Subcutaneous adipose tissue (tissue), 4 donors: Measurements from ENCODE around the gene JAGN1. TPM values are rescaled to one million over a fixed set of nuclear protein-coding genes. Genes with fewer than 3 reads are reported as not detected.

ENCODE experiments used
- total RNA-seq, 4 donors: library from RNA; depleted of rRNA; stranded (reverse); fragments of >200 nt; gene quantifications; one replicate each; pipeline ENCODE4 v1.1.0, GENCODE V29; 2016
- TF ChIP-seq, protein P1 (sequence below): fragments of 450-650 bp; IDR thresholded peaks from one replicate; pipeline ENCODE4 v1.5.1; 2016; ENCODE audit warnings: low read depth, mild to moderate bottlenecking, control low read depth, antibody characterized with exemption, moderate library complexity

Gene JAGN1
- total RNA-seq, 4 donors from 2014 or later, result 53.7 to 83.8 (median 60.2) TPM

DNA sequence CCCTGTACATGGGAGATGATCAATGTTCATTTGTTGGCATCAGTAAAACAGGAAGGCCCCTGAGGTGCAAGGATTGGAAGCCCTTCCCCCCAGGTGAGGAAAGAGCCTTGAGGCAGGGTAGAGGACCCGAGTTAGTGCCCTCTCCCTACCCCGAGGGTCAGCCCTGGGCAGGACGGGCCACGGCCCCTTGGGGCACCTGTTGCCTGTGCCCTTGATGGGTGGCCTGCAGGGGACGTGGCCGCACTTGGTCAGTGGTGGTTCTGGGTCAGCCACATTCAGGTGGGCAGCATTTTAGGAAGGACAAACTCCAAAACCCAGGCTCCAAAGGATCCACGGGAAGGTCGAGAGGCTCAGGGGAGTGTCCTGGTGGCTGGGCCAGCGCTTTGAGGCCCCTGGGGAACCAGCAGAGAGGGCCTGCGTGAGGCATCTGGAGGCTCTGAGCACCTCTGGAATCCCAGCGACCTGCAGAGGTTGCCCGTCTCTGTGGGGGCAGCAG, 30.8 kb upstream of the JAGN1 start:
- TF ChIP-seq, protein P1, sequence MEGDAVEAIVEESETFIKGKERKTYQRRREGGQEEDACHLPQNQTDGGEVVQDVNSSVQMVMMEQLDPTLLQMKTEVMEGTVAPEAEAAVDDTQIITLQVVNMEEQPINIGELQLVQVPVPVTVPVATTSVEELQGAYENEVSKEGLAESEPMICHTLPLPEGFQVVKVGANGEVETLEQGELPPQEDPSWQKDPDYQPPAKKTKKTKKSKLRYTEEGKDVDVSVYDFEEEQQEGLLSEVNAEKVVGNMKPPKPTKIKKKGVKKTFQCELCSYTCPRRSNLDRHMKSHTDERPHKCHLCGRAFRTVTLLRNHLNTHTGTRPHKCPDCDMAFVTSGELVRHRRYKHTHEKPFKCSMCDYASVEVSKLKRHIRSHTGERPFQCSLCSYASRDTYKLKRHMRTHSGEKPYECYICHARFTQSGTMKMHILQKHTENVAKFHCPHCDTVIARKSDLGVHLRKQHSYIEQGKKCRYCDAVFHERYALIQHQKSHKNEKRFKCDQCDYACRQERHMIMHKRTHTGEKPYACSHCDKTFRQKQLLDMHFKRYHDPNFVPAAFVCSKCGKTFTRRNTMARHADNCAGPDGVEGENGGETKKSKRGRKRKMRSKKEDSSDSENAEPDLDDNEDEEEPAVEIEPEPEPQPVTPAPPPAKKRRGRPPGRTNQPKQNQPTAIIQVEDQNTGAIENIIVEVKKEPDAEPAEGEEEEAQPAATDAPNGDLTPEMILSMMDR, result no peak

DNA sequence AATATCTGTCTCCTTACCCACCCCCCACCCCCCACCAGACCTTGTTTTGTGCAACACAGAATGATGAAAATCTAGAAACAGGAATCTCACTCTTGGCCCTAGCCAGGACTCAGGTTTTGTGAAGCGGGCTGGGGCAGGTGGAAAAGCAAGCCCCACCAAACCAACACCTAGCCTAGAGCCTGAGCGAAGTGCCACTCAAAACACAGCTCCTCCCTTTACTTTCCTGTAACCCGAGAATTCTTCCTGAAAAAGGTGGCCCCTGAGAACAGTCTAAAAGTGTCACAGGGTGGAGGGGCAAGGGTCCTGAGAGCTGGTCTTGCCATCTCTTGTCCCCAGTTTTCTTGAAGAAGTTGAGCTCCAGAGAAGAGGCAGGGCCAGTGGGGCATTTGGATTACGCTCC, 29.2 kb upstream of the JAGN1 start:
- TF ChIP-seq, protein P1, result no peak

DNA sequence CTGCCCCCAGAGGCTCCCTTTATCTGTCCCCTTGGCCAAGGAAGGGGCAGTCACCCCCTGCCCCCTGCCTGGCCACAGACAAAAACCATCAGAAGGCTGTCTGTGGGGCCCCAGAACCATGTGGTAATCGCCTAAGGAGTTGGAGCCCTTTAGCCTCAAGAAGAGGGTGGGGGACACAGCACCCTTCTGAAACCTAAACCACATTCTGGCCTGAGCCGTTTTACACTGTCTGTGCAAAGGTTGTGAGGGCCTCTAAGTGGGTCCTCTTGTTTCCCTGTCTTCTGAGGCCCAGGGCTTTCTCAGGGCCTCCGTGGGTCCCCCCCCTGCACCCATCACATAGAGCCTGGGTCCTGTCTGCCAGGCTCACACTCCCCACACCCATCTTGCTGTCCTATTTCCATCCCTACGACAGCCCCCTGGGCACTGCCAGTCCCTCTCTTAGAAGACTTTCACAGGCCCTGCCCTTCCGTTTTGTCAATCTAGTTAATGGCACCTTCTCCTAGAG, 28.7 kb upstream of the JAGN1 start:
- TF ChIP-seq, protein P1, result no peak

DNA sequence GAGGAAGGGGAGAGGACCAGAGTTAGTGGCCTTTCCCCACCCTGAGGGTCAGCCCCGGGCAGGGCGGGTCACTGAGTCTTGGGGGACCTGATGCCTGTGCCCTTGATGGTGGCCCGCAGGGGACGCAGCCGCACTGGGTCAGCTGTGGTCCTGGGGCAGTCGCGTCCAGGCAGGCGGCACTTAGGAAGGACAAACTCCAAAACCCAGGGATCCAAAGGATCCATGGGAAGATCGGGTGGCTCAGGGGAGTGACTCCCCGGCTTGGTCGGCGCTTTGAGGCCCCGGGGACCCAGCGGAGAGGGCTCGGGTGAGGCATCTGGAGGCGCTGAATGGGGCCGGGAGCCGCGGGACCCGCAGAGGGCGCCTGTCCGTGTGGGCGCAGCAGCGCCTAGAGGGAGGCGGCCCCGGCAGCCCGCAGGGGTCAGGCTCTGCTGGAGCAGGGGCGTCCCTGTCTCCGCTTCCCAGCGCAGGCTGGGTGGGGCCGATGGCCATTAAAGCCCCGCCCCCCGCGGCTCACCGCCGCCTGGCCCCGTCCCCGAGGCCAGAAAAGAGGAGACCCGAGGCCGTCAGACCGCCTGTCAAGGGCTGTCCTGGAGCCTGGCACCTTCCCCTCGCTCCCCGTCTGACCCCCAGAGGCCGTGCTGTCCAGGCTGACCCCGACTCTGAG, 27.9 kb upstream of the JAGN1 start:
- TF ChIP-seq, protein P1, result no peak

DNA sequence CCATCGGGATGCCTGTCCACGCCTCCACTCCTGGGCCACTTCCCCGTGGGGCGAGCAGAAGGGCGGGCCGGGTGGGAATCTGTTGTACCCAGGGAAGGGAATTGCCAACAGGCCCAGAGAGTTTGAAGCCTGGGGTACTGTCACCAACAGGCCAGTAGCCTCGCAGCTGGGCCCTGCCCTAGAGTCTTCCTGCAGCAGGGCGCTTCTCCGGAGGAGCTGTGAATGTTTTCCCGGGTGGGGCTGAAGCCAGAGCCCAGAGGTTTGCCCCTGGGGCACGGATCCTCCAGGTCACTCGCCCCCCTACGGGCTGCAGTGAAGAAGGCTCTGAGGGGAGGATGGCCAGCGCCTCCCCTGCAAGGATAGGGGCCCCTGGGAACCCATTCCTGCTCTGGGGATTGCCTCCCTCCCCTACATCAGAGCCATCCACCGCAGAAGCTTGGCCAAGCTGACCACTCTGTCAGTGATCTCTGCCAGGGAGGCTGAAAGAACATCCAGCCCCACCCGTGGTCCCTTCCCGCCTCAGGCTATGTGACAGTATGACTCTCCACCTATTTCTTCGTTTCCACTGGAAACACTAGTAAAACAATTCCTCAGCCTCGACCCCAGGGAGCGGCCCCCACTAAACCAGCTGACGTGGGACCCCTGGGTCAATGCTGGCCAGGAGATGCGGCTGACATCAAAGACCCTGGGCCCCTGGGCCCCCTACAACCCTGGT, 27.2 kb upstream of the JAGN1 start:
- TF ChIP-seq, protein P1, result no peak

DNA sequence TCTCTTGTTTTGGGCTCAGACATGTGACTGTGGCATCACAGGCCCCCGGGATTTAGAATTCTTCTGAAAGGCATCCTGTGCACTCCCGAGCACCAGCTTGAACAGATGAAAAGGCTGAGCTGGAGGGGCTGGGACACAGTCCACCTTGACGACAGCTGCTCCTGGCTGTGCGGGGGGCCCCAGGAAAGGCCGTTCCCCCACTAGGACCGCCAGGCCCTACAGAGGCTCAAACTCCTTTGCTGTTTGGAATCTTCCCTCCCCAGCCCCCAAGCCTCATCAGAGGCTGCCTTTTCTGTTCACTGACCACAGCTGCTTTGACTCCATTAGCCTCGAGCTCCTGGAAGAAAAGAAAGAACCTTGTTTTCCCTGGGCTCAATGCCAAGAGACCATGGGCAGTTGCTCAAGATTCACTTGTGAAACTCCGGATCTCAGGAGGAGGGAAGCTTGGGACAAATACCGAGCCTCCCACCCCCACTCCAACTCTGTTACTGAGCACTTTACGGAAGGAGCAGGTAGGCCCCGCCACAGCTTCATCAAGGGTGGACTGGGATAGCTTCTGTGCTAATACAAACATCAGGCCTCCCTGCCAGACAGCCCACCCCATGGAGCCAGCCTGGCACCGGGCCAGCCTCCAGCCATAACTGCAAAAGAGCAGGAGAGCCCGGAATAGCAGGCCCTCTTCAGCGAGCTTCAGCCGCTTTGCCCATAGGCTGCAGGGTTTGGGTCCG, 26.0 kb upstream of the JAGN1 start:
- TF ChIP-seq, protein P1, result no peak

DNA sequence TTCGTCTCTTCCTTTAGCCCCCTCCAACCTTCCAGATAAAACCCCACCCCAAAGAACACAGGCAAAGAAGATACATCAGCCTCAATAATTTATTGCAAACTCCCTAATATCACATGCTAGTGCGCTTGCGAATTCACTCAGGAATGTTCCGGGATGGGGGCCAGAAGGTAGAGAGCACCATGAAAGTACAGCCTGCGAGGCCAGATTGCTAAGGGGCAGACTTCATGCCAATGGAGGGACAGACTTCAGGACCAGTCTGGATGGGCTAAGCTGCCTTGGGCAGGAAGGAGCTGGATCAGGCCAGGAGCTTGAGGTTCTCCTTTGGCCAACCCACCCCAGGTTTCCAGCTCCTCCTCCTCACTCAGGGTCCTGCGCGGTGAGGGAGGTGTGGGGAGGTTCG, 23.8 kb upstream of the JAGN1 start:
- TF ChIP-seq, protein P1, result no peak
